ENCODE results near the gene ZNF689.
"Not testable (repeated sequence)": the region's sequence is repeated elsewhere in the genome, so short reads cannot be mapped to it uniquely, and the experiment has no call there.

Gene ZNF689

DNA sequence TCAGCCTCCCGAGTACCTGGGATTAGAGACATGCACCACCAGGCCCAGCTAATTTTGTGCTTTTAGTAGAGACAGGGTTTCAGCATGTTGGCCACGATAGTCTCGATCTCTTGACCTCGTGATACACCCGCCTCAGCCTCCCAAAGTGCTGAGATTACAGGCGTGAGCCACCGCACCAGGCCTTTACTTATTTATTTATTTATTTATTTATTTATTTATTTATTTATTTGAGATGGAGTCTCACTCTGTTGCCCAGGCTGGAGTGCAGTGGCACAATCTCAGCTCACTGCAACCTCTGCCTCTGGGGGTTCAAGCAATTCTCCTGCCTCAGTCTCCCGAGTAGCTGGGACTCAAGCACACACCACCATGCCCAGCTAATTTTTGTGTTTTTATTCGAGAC is 19.3 kb downstream of the ZNF689 start:
- DNase-seq, result not testable (repeated sequence)

DNA sequence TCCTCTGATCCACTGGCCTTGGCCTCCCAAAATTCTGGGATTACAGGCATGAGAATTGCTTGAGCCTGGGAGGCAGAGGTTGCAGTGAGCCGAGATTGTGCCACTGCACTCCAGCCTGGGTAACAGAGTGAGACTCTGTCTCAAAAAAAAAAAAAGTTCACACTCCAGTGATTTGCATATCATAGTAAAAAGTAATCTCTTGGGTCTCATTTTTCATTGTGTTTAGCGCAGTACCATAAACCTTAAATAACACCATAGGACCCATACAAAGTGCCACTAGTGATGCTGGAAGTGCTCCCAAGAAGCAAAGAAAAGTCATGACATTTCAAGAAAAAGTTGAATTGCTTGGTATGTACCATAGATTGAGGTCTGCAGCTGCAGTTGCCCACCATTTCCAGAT is 20.6 kb downstream of the ZNF689 start:
- DNase-seq, result not testable (repeated sequence)

DNA sequence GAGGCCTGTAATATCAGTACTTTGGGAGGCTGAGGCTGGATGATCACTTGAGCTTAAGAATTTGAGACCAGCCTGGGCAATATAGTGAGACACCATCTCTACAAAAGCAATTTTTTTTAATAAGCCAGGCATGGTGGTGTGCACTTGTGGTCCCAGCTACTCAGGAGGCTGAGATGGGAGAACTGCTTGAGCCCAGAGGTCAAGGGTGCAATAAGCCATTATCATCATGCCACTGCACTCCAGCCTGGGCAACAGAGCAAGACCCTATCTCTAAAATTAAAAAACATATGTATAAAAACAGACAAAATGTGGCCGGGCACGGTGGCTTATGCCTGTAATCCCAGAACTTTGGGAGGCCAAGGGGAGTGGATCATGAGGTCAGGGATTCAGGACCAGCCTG is 21.5 kb downstream of the ZNF689 start:
- no peak for DNase-seq

DNA sequence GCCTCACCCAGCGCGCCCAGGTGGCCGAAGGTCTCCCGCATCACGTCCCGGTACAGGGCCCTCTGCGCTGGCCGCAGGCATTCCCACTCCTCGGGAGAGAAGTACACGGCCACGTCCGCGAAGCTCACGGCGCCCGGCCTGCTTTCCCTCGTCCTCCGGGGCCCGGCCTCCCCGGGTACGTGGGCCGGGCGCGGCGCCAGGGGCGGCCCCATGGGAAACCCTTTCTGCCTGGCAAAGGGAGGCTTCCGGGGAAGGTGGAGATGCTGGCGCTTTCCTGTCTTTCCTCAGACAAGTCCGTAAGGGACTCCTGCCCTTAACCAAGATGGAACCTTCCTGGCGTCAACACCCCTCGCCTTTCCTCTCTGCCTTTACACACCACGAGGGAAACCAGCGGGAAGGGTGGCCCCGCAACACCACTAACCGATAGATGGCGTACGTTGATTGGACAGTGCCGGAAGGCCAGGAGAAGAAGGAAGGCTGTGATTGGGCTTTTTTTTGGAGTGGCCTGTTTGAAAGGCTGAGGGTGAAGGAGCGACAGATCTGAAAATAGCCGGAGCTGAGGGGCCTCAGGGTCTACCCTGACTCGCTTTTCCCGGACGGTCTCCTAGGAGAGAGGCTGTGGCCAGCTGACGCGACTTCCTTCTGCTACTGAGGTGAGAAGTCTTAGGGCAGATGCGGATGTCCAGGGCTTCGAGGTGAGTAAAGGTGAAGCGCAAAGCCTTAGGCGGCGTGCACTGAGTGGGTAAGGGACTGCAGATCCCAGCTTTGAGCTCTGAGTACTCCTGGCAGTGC is 24.6 kb downstream of the ZNF689 start, which contains the start of gene ZNF785:
Gene ZNF785 (minus strand): TSS at position 298 of the 792 bp plus-strand sequence. CDS start 86 bp downstream, at position 212.
- peak; percentile 93 for DNase-seq

DNA sequence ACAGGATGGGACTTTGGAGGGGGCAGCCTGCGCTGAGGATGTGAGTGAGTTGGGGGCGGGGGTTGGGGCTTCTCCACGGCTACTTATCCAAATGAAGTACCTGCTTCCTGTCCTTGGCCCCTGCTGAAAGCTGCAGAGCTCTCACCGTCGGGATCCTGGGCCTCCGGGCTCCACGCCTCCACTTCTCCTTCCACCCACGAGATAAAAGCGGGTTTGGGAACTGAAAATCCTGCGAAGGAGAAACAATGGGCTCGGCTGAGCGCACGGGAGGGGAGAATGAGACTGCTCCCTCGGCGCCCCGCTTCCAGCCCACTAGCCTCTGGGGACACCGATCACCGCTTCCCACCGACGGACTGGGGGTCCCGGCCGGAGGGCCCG is 25.2 kb downstream of the ZNF689 start:
- DNase-seq, result no peak

DNA sequence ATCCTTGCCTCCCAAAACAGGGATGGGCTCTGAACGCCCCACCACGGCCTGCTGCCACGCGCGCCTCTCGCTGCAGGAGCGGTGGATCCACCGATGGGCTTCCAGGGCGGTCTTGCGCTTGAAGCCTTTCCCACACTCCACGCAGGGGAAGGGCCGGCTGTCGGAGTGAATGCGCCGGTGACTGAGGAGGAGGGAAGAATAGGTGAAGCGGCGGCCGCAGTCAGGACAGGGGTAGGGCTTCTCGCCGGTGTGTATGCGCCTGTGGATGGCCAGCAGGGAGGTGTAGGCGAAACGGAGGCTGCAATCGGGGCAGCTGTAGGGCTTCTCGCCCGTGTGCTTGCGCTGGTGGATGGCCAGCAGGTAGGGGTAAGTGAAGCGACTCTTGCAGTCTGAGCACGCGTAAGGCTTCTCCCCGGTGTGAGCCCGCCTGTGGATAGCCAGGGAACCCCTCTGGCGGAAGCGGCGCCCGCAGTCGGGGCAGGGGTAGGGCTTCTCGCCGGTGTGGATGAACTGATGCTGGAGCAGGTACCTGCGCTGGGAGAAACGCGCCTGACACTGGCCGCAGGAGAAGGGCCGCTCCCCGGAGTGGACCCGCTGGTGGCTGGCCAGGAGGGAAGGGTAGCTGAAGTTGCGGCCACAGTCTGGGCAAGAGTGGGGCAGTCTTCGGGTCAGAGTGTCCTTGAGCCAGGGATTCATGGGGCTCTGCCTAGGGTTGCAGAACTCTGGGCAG is 27.4 kb downstream of the ZNF689 start:
- no peak for DNase-seq

DNA sequence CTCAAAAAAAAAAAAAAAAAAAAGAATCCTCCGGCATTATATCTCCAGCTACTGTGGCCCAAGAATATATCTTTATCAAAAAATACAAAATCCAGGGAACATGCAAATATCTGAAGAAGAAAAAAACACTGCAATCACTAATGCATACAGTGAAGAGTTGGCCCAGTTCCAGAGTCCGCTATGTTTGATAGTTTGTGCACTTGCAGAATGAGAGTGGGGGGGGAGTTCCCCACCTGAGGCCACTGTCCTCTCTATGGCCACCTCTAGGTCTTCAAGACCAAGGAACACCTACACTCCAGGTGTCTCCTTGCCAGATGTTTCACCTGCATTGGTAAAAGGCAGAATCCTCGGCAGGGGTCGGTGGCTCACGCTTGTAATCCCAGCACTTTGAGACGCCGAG is 28.7 kb downstream of the ZNF689 start:
- no peak for DNase-seq

DNA sequence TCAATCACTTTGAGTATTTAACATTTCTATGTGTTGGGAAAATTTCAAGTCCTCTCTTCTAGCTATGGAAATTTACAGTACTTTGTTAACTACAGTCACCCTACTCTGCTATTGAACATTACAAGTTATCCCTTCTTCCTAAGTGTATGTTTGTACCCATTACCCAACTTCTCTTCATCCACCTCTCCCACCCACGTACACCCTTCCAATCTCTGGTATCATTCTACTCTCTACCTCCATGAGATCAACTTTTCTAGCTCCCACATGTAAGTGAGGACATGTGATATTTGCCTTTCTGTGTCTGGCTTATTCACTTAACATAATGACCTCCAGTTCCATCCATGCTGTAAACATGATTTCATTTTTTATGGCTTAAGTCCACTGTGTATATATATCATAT is 35.5 kb downstream of the ZNF689 start:
- no peak for DNase-seq

DNA sequence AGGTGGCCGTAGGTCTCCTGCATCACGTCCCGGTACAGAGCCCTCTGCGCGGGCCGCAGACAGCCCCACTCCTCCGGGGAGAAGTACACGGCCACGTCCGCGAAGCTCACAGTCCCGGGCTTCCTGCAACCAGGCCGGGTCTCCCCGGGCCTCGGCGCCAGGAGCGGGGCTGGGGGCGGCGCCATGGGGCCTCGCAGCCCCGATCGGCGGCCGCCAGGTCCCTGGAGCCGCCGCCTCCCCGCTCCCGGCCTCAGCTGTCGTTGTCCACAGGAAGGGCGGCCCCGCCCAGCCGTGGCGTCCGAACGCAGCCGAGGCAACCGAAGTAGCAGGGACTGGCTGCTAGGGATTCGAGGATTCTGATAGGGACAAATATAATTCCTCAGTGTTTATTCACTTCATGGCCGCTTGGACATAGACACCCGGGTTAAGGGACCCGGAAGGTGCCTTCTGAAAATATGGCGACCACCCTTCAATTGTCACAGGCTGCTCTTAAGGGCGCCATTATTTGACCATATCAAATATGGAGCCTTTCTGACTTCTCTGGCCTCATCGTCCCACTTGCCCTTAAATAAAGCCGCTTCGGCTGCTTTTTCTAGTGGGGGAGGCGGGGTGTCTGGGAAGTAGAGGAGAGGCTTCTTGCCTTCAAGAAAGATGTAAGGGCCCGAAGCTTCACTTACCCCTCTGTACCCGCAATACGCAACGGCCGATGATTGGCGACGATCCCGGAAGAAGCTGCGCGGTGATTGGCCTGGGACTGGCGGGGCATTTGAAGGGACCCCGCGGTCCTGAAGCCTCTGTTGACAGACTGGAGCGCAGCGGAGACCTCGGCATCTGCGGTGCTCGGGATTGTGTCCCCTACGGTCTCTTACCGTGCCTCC is 38.5 kb downstream of the ZNF689 start, which contains the start of gene ZNF688:
Gene ZNF688 (minus strand): TSS at position 270 of the 878 bp plus-strand sequence. CDS start 85 bp downstream, at position 185.
- DNase-seq, result peak; percentile 95

DNA sequence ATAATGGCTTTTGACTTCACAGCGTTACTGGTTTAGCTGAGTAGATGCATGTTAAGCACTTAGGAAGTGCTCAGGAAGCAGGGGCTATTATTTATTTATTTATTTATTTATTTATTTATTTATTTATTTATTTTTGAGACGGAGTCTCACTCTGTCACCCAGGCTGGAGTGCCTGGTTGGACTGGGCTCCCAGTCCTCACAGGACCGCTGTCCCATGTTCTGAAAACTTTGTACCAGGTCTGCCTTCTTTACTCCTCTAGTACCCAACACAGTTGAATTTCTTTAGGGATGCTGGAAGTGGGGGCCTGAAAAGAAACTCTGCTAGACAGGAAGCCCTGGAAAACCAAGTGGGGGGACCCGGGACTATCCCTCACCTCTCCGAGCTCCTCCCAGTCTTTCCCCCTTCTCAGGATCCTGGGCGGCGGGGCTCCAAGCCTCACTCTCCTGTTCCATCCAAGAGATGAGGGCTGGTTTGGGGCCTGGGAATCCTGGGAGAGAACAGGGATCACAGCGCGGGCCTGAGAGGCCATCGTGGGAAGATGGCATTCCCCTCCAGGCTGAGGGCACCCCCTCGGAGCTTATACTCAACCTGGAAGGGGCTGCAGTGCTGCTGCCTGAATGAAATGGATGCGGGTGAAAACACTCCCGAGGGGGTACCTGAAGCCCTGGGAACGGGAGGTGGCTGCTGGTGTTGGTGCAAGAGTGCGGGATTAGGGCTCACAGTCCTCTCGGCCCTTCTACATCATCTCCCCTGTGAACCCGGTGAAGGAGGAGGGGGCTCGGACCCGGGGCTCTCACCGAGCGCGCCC is 39.3 kb downstream of the ZNF689 start:
- DNase-seq, result no peak

DNA sequence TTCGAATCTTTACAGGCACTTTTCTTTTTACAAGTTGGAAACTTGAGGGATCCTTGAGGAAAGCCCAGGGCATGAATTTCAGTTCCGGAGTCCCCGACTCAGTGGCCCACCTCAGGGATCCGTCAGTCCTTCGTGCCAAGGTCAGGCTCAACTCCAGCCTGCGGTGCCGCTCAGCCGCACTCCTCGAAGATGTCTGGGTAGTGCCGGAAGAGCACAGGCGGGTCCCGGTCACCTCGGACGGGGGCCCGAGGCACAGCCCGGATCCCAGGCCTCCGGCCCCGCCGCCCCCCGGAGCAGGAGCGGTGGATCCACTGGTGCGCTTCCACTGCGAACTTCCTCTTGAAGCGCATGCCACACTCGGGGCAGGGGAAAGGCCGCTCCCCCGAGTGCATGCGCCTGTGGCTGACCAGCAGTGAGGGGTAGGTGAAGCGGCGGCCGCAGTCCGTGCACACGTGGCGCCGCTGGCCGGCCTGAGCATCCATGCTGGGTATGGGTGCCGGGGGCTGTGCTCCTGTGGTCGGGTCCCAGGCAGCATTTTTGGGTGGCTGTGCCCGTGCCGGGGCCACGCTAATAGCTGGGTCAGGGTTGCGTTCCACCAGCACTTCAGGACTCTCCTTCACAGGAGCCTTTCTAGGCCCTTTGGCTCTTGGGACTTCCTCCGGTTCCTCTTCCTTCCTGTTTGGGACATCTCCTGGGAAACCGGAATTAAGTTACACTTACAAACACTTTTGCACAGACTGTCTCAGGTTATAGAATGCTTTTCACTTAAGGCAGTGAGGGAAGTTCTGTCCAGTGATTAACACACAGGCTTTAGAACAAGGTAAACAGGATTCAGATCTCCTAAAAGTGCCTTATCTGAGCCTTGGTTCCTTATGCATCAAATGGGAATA is 40.2 kb downstream of the ZNF689 start:
- no peak for DNase-seq

DNA sequence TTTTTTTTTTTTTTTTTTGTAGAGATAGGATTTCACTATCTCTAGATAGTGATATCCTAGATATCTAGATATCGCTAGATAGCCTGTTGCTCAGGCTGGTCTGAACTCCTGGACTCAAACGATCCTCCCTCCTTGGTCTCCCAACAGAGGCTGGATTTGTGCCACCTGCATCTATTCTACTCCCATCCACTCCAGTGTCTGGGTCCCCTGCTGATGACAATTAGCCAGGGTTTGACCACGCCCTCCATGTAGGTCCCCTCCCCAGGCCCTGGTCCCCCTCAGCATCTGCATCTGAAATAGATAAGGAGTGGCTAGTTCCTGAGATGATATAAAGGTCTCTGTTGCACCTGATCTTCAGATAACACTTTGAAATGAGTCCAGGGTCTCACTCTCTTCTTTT is 40.9 kb downstream of the ZNF689 start:
- DNase-seq, result no peak

DNA sequence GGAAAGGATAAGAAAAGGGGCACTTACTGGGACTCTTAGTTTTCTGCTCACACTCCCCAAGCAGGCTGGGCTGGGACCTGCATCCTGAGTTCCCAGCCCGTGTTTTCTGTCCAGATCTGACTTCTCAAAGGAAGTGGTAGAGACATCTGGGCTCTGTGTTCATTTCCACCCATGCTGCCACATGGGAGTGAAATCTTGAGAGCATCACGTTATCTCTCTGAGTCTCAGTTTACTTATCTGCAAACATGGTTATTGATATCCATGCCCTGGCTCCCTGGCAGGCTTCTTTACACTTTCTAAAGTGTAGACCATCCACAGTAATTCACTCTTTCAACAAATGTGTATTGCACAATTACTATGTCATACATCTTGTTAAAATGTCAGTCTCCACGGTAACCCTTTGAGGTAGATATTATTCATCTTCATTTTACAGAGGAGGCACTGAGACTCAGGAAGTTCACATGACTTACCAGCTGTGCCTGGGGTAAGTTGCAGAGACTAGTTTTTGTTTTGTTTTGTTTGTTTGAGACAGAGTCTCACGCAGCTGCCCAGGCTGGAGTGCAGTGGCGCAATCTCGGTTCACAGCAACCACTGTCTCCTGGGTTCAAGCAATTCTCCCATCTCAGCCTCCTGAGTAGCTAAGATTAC is 42.1 kb downstream of the ZNF689 start:
- peak; percentile 52 for DNase-seq

DNA sequence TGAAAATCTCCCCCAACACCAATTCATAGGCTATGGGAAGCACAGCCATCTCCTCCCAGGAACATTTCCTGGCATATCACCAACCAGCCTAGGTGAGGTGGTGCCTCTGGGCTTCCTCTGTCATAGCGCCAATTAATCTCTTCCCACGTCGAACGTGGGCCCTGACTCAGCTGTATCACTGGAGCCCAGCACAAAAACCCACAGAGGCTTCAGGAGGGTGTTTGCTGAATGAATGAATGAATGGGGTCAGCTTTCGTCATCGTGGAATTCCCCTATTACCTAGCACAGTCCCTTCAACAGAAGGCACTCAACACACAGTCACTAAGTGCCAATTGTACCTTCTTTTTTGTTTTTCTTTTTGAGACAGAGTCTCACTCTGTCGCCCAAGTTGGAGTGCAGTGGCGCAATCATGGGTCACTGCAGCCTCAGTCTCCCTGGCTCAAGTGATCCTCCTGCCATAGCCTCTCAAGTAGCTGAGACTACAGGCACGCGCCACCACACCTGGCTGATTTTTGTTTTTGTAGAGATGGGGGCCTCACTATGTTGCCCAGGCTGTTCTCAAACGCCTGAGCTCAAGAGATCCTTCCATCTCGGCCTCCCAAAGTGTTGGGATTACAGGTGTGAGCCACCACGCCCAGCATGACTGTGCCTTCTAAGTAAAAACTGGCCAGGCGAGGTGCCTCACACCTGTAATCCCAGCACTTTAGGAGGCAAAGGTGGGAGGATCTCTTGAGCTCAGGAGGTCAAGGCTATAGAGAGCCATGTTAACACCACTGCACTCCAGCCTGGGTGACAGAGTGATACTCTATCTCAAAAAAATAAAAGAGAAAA is 42.8 kb downstream of the ZNF689 start:
- DNase-seq, result peak; percentile 78

DNA sequence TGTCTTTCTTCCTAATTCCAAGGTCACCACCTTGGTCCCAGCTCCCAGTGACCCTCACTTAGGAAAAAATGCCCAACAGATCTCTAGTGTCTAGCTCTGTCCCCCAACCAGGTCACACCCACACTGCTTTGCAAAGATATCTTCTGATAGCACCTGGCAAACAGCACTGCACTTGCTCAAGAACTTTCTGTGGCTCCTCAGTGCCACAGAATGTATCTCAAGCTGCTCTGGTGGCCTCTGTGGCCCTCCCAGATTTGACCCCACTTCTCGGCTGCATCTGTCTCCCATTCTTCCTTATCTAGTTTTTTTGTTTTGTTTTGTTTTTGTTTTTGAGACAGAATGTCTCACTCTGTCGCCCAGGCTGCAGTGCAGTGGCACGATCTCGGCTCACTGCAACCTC is 43.7 kb downstream of the ZNF689 start:
- DNase-seq, result no peak

DNA sequence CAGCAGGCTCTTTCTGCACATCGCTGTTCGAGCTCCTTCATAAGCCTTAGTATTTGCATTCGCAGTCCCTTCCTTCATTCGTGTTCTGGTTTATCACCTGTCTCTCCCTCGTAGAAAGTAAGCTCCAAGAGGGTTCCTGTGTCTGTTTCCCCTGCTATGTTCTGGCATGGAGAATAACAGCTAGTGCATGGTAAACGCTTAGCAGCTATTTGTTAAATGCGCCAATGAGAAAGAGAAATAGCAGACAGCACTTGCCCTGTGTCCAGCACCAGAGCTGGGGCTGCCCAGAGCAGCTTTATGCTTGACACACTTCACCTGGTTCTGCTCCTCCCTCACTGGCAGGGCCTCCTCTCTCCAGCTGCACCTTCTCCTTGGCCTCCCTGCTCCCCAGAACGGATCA is 44.2 kb downstream of the ZNF689 start:
- no peak for DNase-seq

DNA sequence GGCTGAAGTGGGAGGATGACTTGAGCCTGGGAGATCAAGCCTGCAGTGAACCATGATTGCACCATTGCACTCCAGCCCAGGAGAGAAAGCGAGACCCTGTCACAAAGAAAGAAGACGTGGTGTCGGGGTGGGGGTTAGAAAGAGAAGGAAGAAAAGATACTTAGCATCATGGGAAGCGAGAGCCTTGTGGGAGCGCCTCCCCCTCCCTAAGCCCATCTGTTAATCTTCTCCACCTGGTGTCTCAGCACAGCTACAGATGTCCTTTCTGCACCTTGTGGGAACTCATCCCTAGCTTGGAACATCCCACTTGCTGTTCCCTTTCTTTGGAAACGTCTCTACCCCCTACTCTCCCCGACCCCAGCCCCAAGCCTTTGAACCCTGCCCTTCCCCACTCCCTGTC is 44.7 kb downstream of the ZNF689 start:
- no peak for DNase-seq

DNA sequence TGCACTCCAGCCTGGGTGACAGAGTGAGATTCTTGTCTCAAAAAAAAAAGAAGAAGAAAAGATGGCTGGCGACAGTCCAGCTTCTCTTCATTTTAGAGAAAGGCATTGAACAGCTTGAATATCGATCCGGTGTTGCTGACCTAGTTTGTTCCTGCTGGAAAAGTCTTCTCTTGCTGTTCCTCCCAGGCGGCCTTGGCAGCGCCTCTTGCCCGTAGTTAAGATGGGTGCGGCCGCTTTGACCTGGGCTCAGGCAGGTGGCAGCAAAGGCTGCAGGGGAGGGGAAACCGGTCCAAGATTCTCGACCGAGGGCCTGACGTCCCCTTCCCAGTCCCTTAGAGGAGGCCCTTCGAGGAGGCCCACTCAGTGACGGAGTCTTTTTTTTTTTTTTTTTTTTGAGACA is 48.2 kb downstream of the ZNF689 start:
- no peak for DNase-seq

DNA sequence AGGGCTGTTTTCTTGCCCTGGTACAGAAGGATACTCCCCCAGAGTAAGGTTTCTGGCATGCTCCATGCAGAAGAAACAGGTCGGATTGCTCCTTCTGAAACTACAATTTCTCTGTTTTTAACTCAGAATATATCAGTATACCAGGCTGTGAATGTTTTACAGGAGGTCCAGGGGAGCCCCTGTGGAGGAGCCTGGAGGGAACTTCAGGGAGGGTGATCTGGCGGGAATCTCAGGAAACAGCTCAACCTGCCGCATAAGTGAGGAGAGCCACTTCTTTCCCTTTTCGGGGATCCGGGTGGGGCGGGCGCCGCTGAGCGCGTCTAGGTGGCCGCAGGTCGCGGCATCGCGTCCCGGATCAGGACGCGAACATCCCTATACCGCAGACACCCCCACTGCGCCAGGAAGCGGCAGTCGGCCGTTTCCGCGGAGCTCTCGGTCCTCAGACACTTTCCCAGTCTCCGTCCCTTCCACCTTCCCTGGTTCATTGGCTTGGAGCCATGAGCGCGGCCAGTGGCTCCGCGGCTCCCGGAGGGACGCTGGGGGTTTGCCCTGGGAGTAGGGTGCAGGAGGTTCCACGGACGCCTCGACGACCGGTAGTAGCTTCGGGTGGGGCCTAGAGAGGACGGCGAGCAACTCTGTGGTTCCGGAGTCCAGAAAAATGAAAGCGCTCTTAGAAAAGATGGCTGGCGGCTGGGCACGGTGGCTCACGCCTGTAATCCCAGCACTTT is 48.9 kb downstream of the ZNF689 start:
- DNase-seq, result peak; percentile 7
